ENCODE measurements around the gene CDHR2.
A peak's percentile ranks its signal among the peaks of the same experiment; 100 is the strongest.

GRCh38 chr5:176542596-176543427, 6.3 kb upstream of the CDHR2 start:
- TF ChIP-seq CTCF (CRISPR knock-in tag; IDR thresholded peaks at IDR 0.05) (peak; percentile 21; the same call in 1 of the 2 replicates), IKZF1 (IDR thresholded peaks at IDR 0.05) (no peak), SMAD3 (CRISPR knock-in tag; IDR thresholded peaks at IDR 0.05) (no peak), RARG (CRISPR knock-in tag; IDR thresholded peaks at IDR 0.05; ENCODE audit: low read depth) (no peak), HDAC6 (IDR thresholded peaks at IDR 0.05; ENCODE audit: low read depth, low read length) (no peak), POLR2AphosphoS5 (IDR thresholded peaks at IDR 0.05; ENCODE audit: low read depth, low read length) (no peak), ZNF326 (CRISPR knock-in tag; IDR thresholded peaks at IDR 0.05; ENCODE audit: borderline replicate concordance) (no peak)

All from HepG2 (cell line).